HCT116 (cell line): ENCODE data around the gene SOX1. TPM values are rescaled to one million over a fixed set of nuclear protein-coding genes. Genes with fewer than 3 reads are reported as not detected.

Experiments
- ATAC-seq: fragments of 200-7000 bp; cut with Tn5 transposase; 2 replicates; pipeline ENCODE4 v1.9.1; 2020; ENCODE audit warnings: mild to moderate bottlenecking, moderate library complexity
- BruUV-seq: library from RNA; stranded (reverse); fragments of 400-500 nt; replicated peaks from 2 replicates; lab custom pipeline; 2021; lab: Mats Ljungman, UMichigan
- CTCF ChIA-PET: fragments of 300-600 bp; sonication (Branson Sonifier 250); formaldehyde crosslinking; loops from one replicate; lab custom pipeline; 2021; ENCODE audit warnings: antibody characterized with exemption; lab: Charles Lee
- POLR2A ChIA-PET: fragments of 300-600, 350-600 bp; sonication (Branson Sonifier 250); formaldehyde crosslinking; loops from one replicate; lab custom pipeline; 2021; ENCODE audit warnings: antibody characterized with exemption; lab: Charles Lee
- RAD21 ChIA-PET, 2 experiments: fragments of 300-600 bp; sonication (Branson Sonifier 250); formaldehyde crosslinking; loops; one replicate each; lab custom pipeline; 2023; ENCODE audit warnings: low total read pairs in 2 of 2; ENCODE audit not compliant: uncharacterized antibody in 2 of 2, unreplicated experiment in 2 of 2, low non-redundant PET in 1 of 2; lab: Charles Lee
- DNase-seq: peaks from one replicate; pipeline ENCODE4 v3.0.0-alpha.2; 2010; ENCODE audit warnings: low read depth, low spot score
- H2AFZ ChIP-seq: fragments of 200-600 bp; shearing (Covaris generic), sonication (generic); 2 replicates; pipeline ENCODE4 v1.6.1; 2017; ENCODE audit warnings: low read depth, mixed run types, mixed read lengths, antibody characterized with exemption, low read length; ENCODE audit not compliant: poor library complexity, severe bottlenecking
- H3K27ac ChIP-seq: 2 replicates; pipeline ENCODE4 v1.5.1; 2012; ENCODE audit warnings: low read depth, low read length
- H3K27me3 ChIP-seq: fragments of 200-600 bp; sonication (generic); 2 replicates; pipeline ENCODE4 v1.6.1; 2016; ENCODE audit warnings: mixed run types, low read length, mixed read lengths; ENCODE audit not compliant: insufficient read depth
- H3K36me3 ChIP-seq, 2 experiments: fragments of 200-500 bp in 1 of 2; fragments of 200-600 bp in 1 of 2; sonication (Bioruptor generic) in 1 of 2; sonication (generic) in 1 of 2; 2 replicates each; pipeline versions ENCODE4 v1.5.1 to v1.6.1; 2014 to 2016; ENCODE audit warnings: low read length in 2 of 2, inconsistent platforms in 1 of 2, mixed read lengths in 1 of 2, mixed run types in 1 of 2; ENCODE audit not compliant: insufficient read depth in 2 of 2, control insufficient read depth in 1 of 2
- H3K4me1 ChIP-seq, 2 experiments: fragments of 200-600 bp in 1 of 2; sonication (generic) in 1 of 2; 2 replicates each; pipeline versions ENCODE4 v1.5.1 to v1.6.1; 2012 to 2017; ENCODE audit warnings: low read length in 2 of 2, inconsistent platforms in 1 of 2, mild to moderate bottlenecking in 1 of 2, mixed read lengths in 1 of 2, mixed run types in 1 of 2, moderate library complexity in 1 of 2; ENCODE audit not compliant: insufficient read depth in 2 of 2, control insufficient read depth in 1 of 2
- H3K4me2 ChIP-seq: fragments of 200-600 bp; sonication (generic); 2 replicates; pipeline ENCODE4 v1.6.1; 2017; ENCODE audit warnings: mixed run types, low read length, mixed read lengths
- H3K4me3 ChIP-seq, 2 experiments: fragments of 200-600 bp in 1 of 2; sonication (generic) in 1 of 2; replicated peaks in 1 of 2; 2 replicates each; pipeline ENCODE4 v1.5.1; 2011 to 2016; ENCODE audit warnings: low read length in 2 of 2, control low read depth in 1 of 2, low read depth in 1 of 2, mild to moderate bottlenecking in 1 of 2, mixed read lengths in 1 of 2, mixed run types in 1 of 2
- H3K79me2 ChIP-seq: fragments of 200-600 bp; sonication (generic); 2 replicates; pipeline ENCODE4 v1.6.1; 2017; ENCODE audit warnings: mild to moderate bottlenecking, mixed run types, low read length, moderate library complexity, mixed read lengths; ENCODE audit not compliant: insufficient read depth
- H3K9ac ChIP-seq: fragments of 200-600 bp; sonication (generic); 2 replicates; pipeline ENCODE4 v1.6.1; 2016; ENCODE audit warnings: low read length, mixed read lengths
- H3K9me2 ChIP-seq: fragments of 200-600 bp; sonication (generic), shearing (Covaris generic); 2 replicates; pipeline ENCODE4 v1.6.1; 2017; ENCODE audit warnings: mixed run types, mild to moderate bottlenecking, moderate library complexity; ENCODE audit not compliant: insufficient read depth
- H3K9me3 ChIP-seq, 2 experiments: fragments of 200-500 bp in 1 of 2; fragments of 200-600 bp in 1 of 2; sonication (Bioruptor generic) in 1 of 2; sonication (generic) in 1 of 2; 2 replicates each; pipeline ENCODE4 v1.6.1; 2014 to 2017; ENCODE audit warnings: low read length in 2 of 2, mixed read lengths in 2 of 2, inconsistent platforms in 1 of 2, low read depth in 1 of 2, mild to moderate bottlenecking in 1 of 2, mixed run types in 1 of 2, moderate library complexity in 1 of 2; ENCODE audit not compliant: control insufficient read depth in 1 of 2, insufficient read depth in 1 of 2
- H4K20me1 ChIP-seq: fragments of 200-600 bp; sonication (generic), shearing (Covaris generic); 2 replicates; pipeline ENCODE4 v1.6.1; 2017; ENCODE audit warnings: mixed run types, mild to moderate bottlenecking, moderate library complexity; ENCODE audit not compliant: insufficient read depth
- ATF3 ChIP-seq: IDR thresholded peaks from 2 replicates; pipeline ENCODE4 v1.6.1; 2012
- CEBPB ChIP-seq: IDR thresholded peaks from 2 replicates; pipeline ENCODE4 v1.6.1; 2012; ENCODE audit warnings: low read depth
- ELF1 ChIP-seq: IDR thresholded peaks from 2 replicates; pipeline ENCODE4 v1.6.1; 2012; ENCODE audit warnings: low read depth, borderline replicate concordance
- FOSL1 ChIP-seq: IDR thresholded peaks from 2 replicates; pipeline ENCODE4 v1.6.1; 2012; ENCODE audit warnings: low read depth
- JUND ChIP-seq: IDR thresholded peaks from 2 replicates; pipeline ENCODE4 v1.6.1; 2012
- POLR2A ChIP-seq: IDR thresholded peaks from 2 replicates; pipeline ENCODE4 v1.7.0; 2011; ENCODE audit warnings: borderline replicate concordance; ENCODE audit not compliant: insufficient read depth, insufficient read length; ENCODE audit errors: extremely low read depth
- POLR2AphosphoS5 ChIP-seq: IDR thresholded peaks from 2 replicates; pipeline ENCODE4 v1.6.1; 2011; ENCODE audit warnings: mild to moderate bottlenecking, low read depth, low read length, moderate library complexity
- RAD21 ChIP-seq: IDR thresholded peaks from 2 replicates; pipeline ENCODE4 v1.6.1; 2012; ENCODE audit warnings: low read depth, mild to moderate bottlenecking
- SRF ChIP-seq: IDR thresholded peaks from 2 replicates; pipeline ENCODE4 v1.6.1; 2012; ENCODE audit warnings: low read depth
- ZFX ChIP-seq: fragments of 450-650 bp; IDR thresholded peaks from 2 replicates; pipeline ENCODE4 v1.6.1; 2017
- intact Hi-C: fragments of 100-400 bp; cut with micrococcal nuclease; formaldehyde crosslinking; loops from 2 replicates; pipeline ENCODE4 v1.10.0; 2022
- total RNA-seq: library from RNA; stranded (reverse); gene quantifications from one replicate; pipeline ENCODE4 v1.2.1, GENCODE V29; 2021; ENCODE audit not compliant: unreplicated experiment

Gene SOX1
- total RNA-seq, 1 experiment from 2014 or later = not detected

GRCh38 chr13:112095354-112095753 is 28.4 kb downstream of the SOX1 start:
- H4K20me1 ChIP-seq = no peaks in the 10 kb centered on the region
- no peak overlapping the region for H2AFZ ChIP-seq
- ChIA-PET RAD21 (no interaction called here), POLR2A (no interaction called here), CTCF (no interaction called here)
- no peaks in the 10 kb centered on the region for H3K4me1 ChIP-seq
- no peaks in the 10 kb centered on the region for H3K36me3 ChIP-seq
- BruUV-seq = no TSS peak
- no peak overlapping the region for H3K27ac ChIP-seq
- H3K9me2 ChIP-seq = no peaks in the 10 kb centered on the region
- H3K27me3 ChIP-seq = peaks cover 16% of the 10 kb centered on the region; the same call in 1 of the 2 replicates
- TF ChIP-seq ATF3 (no peak), JUND (no peak), ELF1 (no peak), SRF (no peak), POLR2AphosphoS5 (no peak)
- no peaks in the 10 kb centered on the region for H3K9me3 ChIP-seq
- H3K79me2 ChIP-seq = no peaks in the 10 kb centered on the region
- intact Hi-C loops = no loop called here
- H3K4me2 ChIP-seq = no peak overlapping the region
- no peak overlapping the region for H3K4me3 ChIP-seq
- H3K9ac ChIP-seq = no peak overlapping the region
- no peak for ATAC-seq
- no peak for DNase-seq

DNA sequence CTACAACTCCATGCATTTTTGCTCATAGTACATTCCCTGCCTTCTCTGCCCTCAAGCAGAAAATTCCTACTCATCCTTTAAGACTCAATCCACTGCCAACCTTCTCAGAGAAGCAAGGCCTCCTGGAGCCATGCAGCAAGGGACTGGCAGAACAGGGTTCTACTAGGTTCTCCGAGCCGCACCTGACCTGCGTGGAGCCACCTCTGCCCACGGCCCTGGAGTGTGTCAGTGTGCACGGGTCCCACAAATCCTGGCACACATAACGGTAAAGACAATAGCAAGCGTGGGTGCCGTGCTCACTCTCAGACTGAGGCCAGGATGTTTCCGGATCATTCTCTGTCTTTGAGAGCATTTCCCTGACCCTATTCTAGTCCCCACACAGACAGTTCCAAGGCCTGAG is 30.0 kb downstream of the SOX1 start:
- no TSS peak for BruUV-seq
- Histone ChIP-seq H3K9ac (no peak overlapping the region), H4K20me1 (no peaks in the 10 kb centered on the region), H3K4me3 (no peak overlapping the region), H3K79me2 (no peaks in the 10 kb centered on the region), H3K36me3 (no peaks in the 10 kb centered on the region), H3K27me3 (peaks cover 16% of the 10 kb centered on the region; the same call in 1 of the 2 replicates), H3K4me1 (no peaks in the 10 kb centered on the region; a peak in 1 of 4 replicates), H3K9me3 (no peaks in the 10 kb centered on the region), H3K4me2 (no peak overlapping the region), H3K9me2 (no peaks in the 10 kb centered on the region), H3K27ac (no peak overlapping the region), H2AFZ (no peak overlapping the region)
- ChIA-PET POLR2A (no interaction called here), RAD21 (no interaction called here), CTCF (no interaction called here)
- TF ChIP-seq POLR2AphosphoS5 (no peak), POLR2A (no peak), FOSL1 (no peak), ZFX (no peak), ELF1 (no peak), CEBPB (no peak), RAD21 (no peak), SRF (no peak)
- no peak for DNase-seq
- intact Hi-C loops = no loop called here
- no peak for ATAC-seq
